GM15510 (cell line): ENCODE measurements around the gene GRIK1.

Experiments
- POLR2A ChIP-seq: IDR thresholded peaks from 3 replicates; pipeline ENCODE4 v1.6.1; 2011; ENCODE audit warnings: borderline replicate concordance; ENCODE audit not compliant: insufficient read length; ENCODE audit errors: extremely low read depth

Gene GRIK1

DNA sequence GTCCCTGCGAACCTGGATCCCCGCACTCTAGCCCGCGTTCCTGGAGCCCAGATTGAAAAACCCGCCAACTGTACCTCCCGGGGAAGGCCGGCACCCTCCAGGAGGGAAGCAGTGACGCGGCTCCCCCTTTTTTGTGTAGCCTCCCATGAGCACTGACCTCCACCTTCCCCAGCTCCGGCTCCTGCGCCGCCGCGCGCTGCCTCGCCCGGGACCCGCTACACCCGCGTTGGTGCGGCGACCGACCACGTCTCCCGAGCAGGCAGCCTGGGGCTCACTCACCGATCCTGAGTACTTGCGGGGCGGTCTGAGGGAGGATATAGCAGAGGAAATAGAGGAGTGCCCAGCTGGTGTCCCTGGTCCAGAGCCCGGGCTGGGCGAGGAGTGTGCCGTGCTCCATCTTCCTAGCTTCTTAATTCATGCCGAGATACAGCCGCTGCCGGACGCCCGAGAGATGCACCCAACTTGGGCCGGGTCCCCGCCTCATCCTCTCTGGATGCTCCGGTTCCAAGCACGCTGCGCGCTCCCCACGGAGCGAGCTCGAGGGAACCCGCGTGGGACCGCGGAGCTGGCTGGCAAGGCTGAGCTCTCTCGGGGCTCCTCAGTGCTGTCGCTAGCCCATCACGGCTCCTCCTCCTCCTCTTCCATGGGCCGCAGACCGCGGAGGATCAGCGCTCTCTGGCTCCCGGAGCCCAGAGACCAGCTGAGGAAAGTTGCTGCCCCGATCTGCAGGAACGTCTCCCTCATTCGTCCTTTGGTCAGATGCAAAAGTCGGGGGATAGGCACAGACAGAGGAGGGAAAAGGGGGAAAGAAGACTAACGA is 482 bp downstream of the GRIK1 start:
- TF ChIP-seq POLR2A: no peak

DNA sequence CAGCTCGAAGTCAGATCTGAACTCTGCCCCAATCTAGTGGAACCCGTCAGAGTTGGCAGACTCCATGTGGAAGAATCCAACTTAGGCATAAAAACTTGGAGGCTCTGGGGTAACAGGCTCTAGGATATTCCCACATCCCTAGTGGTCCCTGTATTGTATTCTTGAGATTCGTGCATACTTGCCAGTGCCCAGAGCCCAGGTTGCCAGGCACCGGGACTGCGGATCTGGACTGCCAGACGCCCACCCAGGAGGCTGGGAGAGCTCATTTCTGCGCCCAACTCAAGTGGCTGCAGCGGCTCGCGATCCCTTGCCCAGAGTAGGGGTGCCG is 1.1 kb downstream of the GRIK1 start:
- TF ChIP-seq POLR2A: no peak

DNA sequence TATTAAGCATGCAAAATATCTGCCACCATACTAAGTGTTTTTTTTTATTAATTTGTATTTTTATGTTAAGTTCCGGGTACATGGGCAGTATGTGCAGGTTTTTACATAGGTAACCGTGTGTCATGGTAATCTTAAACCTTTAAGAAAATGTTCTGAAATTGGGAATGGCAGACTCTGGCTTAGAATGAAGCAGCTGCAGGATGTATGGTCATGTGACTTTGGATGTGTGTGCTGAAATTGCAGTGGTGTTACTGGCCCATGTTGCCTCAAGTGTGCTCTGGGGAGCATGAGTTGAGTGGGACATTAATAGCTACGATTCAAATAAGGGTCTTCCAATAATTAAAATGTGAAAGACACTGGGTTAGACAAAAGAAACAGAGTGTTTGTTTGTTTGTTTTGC is 6.7 kb downstream of the GRIK1 start:
- no peak for TF ChIP-seq POLR2A

DNA sequence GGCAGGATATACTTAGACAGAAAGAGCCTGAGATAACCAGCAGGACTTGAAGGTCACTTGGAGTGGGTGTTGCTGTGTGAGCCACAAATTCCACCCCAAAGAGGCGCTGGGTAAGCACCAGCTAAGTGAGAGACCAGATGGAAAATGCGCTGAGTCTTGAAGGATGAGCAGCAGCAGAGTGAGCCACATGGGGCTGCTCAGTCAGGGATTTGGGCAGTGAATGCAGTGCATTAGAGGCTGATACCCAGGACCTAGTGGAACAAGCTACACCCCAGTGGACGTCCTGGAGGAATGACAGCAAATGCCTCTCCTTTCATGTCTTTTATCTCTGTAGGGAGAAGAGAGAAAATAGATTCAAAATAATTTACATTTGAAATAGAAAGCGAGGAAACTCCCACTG is 11.3 kb downstream of the GRIK1 start:
- TF ChIP-seq POLR2A: no peak

DNA sequence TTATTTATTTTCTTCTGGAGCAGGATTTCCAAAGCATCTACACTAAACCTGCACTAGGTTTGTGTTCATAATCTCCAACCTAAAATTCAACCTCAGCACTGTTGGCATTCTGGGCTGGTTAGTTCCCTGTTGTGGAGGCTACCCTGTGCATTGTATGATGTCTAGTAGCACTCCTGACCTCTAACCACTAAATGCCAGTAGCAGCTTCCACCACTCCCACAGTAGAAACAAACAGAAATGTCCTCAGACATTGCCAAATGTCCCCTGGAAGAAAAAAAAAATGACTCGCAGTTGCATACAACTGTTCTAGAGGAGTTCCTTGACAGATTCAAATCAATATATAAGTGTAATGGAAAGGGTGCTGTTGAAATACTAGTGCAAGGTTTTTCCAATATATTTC is 18.9 kb downstream of the GRIK1 start:
- TF ChIP-seq POLR2A: no peak

DNA sequence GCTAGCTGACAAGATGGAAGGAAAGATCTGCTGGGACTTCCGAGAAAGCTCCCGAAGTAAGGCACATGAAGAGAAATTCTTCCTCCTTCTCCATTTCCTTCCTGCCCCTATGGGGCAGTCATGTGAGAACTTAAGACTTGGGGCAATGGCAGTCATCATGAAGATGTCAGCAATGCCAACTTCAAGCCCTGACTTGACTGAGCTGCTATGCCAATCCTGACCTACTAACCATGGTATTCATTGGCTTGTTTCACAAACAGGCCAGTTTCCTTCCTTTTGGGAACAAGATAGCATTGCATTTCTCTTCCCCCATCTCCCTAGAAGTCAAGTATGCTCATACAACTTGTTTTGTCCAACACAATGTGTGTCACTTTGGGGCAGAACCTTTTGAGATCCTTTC is 25.5 kb downstream of the GRIK1 start:
- TF ChIP-seq POLR2A: no peak

DNA sequence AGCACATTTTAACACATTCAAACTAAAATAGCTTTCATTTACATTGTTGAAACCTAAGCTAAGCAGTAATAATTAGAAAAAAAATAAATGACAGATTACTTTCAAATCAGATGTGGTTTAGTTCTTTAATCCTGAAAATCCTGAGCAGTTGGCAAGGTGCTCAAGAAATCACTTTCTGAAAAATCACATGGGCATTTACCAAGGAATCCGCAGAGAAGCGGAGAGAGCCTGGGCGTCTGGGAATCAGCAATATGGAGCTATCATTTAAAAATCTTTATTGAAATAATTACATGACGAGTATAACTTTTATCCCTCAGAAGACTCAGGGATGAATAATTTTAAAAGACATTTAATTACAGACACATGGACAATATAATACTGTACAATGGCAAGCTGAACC is 30.2 kb downstream of the GRIK1 start:
- no peak for TF ChIP-seq POLR2A

DNA sequence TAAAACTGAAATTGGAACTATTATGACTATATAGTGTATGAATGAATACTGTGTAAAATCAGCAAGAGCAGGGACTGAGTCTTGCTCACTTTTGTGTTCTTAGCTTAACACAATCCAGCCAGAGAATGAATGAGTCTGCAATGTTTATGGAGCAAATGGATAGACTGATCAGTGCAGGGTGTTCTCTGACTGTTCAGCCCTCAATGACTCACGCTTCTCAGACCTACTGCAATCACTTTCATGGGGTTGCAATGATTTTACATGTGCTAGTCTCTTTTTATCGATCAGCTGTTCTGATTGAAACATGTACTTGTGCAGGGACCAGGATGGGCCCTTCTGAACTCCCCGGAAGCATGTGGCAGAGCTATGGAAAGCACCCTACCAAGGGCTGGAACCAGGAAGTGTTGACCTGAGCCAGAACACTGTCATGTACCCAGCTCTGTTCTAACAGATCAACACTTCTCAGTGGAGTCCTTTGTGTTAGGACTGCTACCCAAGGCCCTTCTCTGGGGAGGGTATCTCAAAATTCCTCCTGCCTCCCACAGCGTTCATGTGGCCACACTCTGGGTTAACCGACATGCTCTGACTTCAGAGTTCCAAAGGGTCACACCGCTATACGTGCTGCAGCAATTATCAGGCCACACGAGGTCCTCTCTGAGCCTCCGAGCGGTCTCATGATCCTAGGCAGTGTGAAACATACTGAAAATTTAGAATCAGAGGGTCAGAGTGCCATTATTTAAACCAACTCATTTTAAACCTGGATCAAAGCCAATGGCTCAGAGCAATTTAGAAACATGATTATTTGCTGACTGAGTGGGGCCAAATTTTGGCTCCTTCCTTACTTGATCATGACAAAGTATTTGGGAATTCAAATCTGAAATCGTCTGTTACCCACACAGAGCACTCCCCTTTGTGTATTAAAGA is 35.2 kb downstream of the GRIK1 start:
- TF ChIP-seq POLR2A: no peak

DNA sequence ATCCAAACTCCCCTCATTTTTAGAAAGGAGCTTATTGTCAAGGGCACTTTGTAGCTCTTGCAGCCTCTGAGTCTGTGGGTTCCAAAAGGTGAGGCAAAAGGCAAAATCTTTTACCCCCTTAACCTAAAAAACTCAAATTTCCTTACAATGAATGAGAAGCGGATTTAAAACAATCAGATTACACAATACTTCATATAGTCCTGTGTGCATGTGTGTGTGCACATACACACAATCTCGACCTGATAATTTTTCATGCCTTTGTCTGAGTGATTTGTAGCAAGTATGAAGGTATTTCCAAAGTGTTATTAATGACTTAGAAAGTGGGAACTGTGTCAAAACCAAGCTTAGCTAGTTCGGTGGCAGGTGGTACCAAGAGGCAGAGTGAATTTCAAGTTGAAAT is 42.9 kb downstream of the GRIK1 start:
- TF ChIP-seq POLR2A: no peak

DNA sequence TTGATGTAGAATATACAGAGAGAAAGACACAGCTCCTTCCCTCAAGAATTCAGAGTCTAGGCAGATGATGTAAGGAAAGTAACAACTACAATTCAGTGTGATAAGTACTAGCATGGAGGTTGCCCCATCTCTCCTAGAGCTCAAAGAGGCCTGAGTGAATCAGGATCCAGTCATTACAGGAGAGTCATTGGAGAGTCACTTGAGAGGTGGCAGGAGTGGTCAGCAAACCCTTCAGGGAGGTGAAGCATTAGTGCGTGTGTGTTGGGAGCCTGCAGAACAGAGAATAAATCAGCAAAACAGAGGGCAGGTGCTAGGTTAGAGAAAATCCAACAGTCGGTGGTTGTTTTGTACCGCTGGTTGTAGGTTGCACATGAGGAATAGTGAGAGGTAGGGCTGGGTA is 46.1 kb downstream of the GRIK1 start:
- no peak for TF ChIP-seq POLR2A

DNA sequence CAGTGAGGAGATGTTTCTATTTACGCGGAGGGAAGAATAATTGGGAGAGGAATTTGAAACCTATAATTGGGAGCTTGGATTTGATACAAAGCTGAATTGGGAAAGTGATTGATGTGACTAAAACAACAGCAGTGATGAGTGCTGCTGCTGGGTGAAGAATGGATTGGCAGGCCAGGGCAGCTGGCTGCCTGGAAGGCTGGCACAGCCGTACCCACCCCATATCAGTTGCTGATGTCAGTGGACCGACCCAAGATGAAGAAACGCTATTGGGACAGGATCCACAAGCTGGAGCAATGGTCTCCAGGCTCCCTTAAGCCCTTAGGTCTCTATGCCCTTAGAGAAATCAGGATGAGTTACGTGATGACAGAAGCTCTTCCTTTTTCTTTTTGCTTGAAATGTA is 47.4 kb downstream of the GRIK1 start:
- TF ChIP-seq POLR2A: no peak

DNA sequence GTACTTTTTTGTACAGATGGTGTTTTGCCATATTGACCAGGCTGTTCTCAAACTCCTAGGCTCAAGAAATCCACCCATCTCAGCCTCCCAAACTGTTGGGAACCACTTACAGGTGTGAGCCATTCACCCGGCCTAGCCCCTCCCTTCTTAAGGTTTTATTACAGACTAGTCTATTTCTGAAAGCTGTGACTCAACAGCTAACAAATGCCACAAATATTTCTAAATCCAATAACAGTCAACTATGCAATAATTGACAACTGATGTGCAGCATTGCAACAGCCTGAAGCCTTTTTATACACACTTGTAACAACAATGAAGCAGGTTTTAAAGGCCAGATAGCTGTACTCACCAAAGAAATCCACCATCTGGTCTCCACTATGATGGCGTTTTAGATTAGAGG is 51.4 kb downstream of the GRIK1 start:
- no peak for TF ChIP-seq POLR2A

DNA sequence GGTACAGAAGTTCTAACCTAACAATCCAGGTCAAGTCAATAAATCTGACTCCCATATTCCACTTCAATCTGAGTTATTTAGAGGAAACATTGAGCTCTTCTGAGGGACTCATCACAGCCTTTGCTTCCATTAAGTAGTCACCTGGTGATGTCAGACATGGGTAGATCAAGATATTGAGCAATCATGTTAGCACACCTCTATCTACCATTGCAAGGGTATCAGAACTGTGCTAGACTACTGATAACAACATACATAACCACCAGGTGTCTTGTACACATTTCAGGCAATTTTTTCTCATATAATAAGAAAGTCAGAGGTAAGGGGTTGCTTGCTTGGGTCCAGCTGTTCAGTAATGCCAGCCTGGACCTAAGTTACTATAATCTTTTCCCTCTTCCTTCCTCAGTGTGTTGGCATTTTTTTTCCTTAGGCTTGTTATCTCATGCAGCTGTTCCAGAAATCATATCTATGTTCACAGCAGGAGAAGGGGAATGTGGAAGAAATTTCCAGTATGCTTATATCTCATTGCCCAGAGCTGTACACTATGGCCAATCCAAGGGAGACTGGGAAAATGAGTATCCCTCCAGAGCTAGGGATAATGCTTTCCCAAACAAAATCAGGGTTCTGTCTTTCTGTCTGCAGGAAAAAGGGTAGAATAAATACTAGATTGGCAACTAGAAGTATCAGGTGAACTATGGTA is 52.3 kb downstream of the GRIK1 start:
- TF ChIP-seq POLR2A: no peak

DNA sequence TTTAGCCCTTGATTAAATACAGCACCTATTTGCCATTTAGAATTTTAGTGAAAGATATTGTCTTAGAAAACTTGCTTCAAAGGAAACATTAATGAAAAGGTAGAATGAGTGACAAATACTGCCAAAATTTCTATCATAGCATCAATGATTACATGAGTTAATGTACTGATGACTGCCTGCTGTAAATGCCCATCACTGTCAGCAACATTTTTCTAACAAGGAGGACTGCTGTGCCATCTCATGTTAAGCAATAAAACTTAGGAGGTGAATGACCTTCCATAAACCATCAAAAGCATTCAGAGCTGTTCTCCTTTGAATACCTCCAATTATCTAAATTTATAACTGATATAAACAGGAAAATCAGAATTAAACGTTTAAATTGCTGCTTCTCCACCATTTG is 54.3 kb downstream of the GRIK1 start:
- TF ChIP-seq POLR2A: no peak

DNA sequence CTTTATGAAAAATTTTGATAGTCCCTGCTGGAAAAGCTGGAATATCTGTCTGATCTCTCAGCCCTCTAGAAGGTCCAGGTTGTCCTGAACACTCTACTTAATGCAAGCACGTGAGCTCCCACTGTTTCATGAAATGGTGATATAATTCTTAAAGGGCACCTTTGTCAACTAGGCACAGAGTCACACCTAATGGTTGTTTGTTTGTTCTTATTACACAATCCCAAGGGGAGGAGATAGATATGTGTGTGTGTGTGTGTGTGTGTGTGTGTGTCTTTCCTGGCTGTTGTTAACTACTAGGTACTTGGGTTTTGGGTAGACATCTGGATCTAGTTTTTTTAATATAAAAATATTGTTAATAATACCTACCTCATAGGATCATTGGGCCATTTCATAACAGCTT is 63.9 kb downstream of the GRIK1 start:
- no peak for TF ChIP-seq POLR2A

DNA sequence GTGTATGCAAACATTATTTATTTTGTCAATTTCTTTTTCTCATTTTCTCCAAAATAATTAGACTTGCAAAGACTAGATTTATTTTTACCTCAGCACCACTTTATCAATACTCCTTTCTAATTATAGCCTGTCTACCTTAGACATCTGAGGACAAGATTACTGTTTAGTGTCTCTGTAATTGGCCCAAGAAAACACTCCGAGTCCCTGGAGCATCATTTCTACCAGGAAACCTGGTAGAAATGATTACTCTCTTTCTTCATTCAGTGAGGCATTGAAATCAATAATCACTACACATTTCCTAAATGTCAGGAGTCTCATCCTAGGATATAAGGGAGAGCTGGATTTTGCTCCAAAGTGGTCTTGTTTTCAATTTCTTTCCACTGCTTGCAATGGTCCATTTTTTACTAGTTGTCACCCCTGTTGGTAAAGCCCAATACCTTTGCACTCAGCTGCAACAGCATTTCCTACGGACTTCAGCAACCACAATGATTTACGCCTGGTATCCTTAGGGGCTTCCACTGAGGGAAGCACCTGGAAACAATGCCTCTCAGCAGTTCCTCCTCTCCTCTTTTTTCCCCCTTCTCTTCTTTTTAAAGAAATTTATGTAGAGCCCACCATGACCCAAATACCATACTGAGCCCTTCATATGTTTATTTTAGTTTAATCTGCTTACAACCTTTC is 64.6 kb downstream of the GRIK1 start:
- no peak for TF ChIP-seq POLR2A

DNA sequence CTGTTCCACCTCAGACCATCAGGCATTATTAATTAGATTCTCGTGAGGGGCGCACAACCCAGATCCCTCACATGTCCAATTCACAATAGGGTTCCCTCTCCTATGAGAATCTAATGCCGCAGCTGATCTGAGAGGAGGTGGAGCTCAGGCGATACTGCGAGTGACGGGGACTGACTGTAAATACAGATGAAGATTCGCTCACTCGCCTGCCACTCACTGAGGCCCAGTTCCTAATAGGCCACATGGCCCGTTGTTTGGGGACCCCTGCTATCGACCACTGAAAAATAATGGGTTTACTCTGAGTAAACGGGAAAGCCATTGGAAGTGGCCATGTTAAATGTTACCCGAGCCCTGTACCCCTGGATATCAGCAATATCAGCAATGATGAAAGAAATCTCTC is 65.9 kb downstream of the GRIK1 start:
- no peak for TF ChIP-seq POLR2A
